Right atrium auricular region (tissue), 2 donors: Measurements from ENCODE around the gene SEMA4D. TPM values are rescaled to one million over a fixed set of nuclear protein-coding genes. Genes with fewer than 3 reads are reported as not detected.
A peak's percentile ranks its signal among the peaks of the same experiment; 100 is the strongest.

Experiments used
- DNase-seq: peaks from one replicate; pipeline ENCODE4 v3.0.0-alpha.2; 2019; ENCODE audit warnings: low spot score
- H3K27ac ChIP-seq, 2 donors: fragments of 200-600 bp; sonication (generic); 1 replicate in 1 of 2; 2 replicates in 1 of 2; pipeline ENCODE4 v1.5.1; 2016 to 2019
- H3K27me3 ChIP-seq, 2 donors: fragments of 200-600 bp; sonication (generic); one replicate each; pipeline versions ENCODE4 v1.5.1 to v1.6.0; 2017 to 2019
- H3K36me3 ChIP-seq: fragments of 200-600 bp; sonication (generic); one replicate; pipeline ENCODE4 v1.5.1; 2016
- H3K4me1 ChIP-seq, 2 donors: fragments of 200-600 bp; sonication (generic); one replicate each; pipeline versions ENCODE4 v1.5.1 to v1.6.0; 2017 to 2019
- H3K4me3 ChIP-seq, 2 donors: fragments of 200-600 bp; sonication (generic); 1 replicate in 1 of 2; 2 replicates in 1 of 2; pipeline ENCODE4 v1.5.1; 2017 to 2019; ENCODE audit warnings: mild to moderate bottlenecking in 1 of 2, moderate library complexity in 1 of 2
- H3K9me3 ChIP-seq, 2 donors: fragments of 200-600 bp; sonication (generic); one replicate each; pipeline ENCODE4 v1.5.1; 2019
- total RNA-seq, 2 donors: library from RNA; depleted of rRNA; stranded (reverse); fragments of >200 nt; gene quantifications; one replicate each; pipeline ENCODE4 v1.1.0, GENCODE V29; 2016
- TF ChIP-seq, protein P1 (sequence below), 2 donors: fragments of 200-600 bp; sonication (generic); IDR thresholded peaks; one replicate each; pipeline ENCODE4 v1.5.1; 2019; ENCODE audit warnings: antibody characterized with exemption in 2 of 2

Gene SEMA4D
- total RNA-seq, 2 donors from 2014 or later, result 14.6 to 22.1 TPM

DNA sequence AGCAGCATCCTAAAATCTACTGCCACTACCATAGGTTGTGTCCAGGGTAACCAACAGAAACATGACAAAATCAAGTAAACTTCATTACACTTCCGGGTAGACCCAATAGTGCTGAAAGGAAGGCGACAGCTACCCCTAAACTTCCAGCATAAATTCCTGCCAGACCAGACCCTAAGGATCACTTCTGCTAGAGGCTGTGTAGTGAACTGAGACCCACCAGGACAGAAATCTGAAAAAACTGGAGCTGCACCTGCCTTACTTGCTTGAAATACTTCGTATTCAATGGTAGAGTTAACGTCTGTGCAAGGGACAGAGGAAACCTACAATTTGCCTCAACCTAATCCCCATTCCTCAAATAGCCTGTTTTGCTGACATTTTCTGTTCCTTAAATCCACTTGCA is 180.6 kb downstream of the SEMA4D start:
- peak overlapping the region in 1 of 2 donors; percentile 100 for H3K27ac ChIP-seq
- TF ChIP-seq, protein P1, sequence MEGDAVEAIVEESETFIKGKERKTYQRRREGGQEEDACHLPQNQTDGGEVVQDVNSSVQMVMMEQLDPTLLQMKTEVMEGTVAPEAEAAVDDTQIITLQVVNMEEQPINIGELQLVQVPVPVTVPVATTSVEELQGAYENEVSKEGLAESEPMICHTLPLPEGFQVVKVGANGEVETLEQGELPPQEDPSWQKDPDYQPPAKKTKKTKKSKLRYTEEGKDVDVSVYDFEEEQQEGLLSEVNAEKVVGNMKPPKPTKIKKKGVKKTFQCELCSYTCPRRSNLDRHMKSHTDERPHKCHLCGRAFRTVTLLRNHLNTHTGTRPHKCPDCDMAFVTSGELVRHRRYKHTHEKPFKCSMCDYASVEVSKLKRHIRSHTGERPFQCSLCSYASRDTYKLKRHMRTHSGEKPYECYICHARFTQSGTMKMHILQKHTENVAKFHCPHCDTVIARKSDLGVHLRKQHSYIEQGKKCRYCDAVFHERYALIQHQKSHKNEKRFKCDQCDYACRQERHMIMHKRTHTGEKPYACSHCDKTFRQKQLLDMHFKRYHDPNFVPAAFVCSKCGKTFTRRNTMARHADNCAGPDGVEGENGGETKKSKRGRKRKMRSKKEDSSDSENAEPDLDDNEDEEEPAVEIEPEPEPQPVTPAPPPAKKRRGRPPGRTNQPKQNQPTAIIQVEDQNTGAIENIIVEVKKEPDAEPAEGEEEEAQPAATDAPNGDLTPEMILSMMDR (IDR thresholded peaks at IDR 0.05), result no peak
- no peaks in the 10 kb centered on the region for H3K36me3 ChIP-seq
- no peaks in the 10 kb centered on the region for H3K9me3 ChIP-seq
- no peak for DNase-seq
- no peaks in the 10 kb centered on the region for H3K27me3 ChIP-seq
- no peak overlapping the region for H3K4me3 ChIP-seq
- H3K4me1 ChIP-seq, result peaks cover 0 to 26% of the 10 kb centered on the region in 2 donors

DNA sequence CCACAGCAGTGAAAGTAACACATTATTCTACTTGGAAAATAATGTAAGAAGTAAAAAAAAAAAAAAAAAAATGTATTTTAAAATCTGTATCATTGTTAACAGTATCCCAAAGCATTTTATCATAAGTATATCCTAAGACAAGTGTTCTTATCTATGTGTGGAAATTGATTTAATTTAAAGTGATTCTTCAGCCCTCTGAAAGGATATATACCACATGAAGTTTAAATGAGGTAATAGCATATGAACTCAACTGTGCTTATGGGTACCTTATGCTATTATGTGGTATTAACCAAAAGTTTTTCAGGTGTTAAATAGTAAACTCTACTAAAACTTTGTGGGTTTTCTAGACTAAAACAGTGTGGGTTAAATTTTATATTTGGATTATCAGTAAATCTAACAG is 182.4 kb downstream of the SEMA4D start:
- Histone ChIP-seq H3K4me3 (no peak overlapping the region), H3K27me3 (no peaks in the 10 kb centered on the region), H3K36me3 (no peaks in the 10 kb centered on the region), H3K9me3 (no peaks in the 10 kb centered on the region), H3K27ac (no peak overlapping the region), H3K4me1 (peaks cover 0 to 26% of the 10 kb centered on the region in 2 donors)
- TF ChIP-seq, protein P1 (IDR thresholded peaks at IDR 0.05), result no peak
- DNase-seq, result no peak

DNA sequence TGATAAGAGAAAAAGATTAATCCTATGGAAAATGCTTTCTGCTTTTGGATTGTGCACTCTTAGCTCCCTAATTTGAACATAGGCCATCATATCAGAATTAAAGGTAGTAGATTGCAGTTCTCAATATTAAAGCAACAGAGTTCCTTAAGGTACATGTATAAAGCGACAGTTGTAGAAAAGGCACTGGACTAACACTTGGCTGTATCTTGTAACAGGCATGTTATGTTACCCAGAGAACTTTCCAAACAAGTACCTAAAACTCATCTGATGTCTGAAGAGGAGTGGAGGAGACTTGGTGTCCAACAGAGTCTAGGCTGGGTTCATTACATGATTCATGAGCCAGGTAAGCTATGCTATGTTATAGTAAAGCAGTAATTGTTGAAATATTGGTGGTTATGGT is 183.0 kb downstream of the SEMA4D start:
- Histone ChIP-seq H3K27me3 (no peaks in the 10 kb centered on the region), H3K27ac (no peak overlapping the region), H3K4me1 (peaks cover 0 to 24% of the 10 kb centered on the region in 2 donors), H3K4me3 (no peak overlapping the region), H3K36me3 (no peaks in the 10 kb centered on the region), H3K9me3 (no peaks in the 10 kb centered on the region)
- TF ChIP-seq, protein P1 (IDR thresholded peaks at IDR 0.05), result no peak
- no peak for DNase-seq

DNA sequence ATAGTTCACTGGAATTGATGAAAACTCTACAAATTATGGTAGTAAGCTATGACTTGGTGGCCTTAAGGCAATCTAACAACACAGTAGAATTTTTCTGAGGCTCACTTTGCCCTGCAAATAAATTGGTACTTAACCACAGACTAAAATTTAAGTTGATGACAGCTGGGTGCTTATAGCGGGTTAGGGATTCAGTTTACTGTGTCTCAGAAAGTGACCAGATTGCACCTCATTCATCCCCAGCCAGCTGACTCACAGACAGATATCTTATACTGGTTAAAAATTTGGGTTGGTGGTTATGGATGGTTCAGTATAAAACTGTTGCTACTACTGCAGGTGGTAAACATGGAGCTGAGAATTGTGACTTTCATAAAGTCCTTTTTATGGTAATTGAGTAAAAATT is 184.1 kb downstream of the SEMA4D start:
- H3K4me3 ChIP-seq, result no peak overlapping the region

DNA sequence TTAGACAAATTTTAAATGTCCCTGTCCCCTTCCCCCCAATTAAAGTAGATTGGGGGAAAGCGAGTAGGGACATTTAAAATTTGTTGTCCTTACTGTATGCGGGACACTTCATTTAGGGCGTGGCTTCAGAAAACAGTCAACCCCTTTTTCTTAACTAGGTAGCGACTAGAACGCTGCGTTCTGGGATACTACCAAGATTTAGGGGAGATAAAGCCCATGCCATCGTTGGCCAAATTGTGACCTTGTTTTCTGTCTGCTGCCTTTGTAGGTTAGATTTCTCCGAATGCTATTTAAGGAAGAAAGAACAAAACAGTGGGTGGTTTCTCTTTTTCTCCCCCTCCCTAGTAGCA is 185.7 kb downstream of the SEMA4D start:
- H3K4me3 ChIP-seq, result peak overlapping the region in 1 of 2 donors; percentile 88

More for the DNA sequence above, 184.1 kb downstream of the SEMA4D start:
- no peak for DNase-seq
- Histone ChIP-seq H3K27ac (no peak overlapping the region), H3K27me3 (no peaks in the 10 kb centered on the region), H3K9me3 (no peaks in the 10 kb centered on the region), H3K36me3 (no peaks in the 10 kb centered on the region), H3K4me1 (peaks cover 0 to 25% of the 10 kb centered on the region in 2 donors)
- TF ChIP-seq, protein P1 (IDR thresholded peaks at IDR 0.05), result no peak

More for the DNA sequence above, 185.7 kb downstream of the SEMA4D start:
- Histone ChIP-seq H3K4me1 (peaks cover 0 to 25% of the 10 kb centered on the region in 2 donors), H3K36me3 (no peaks in the 10 kb centered on the region), H3K27me3 (no peaks in the 10 kb centered on the region), H3K27ac (peak overlapping the region in 1 of 2 donors; percentile 84), H3K9me3 (no peaks in the 10 kb centered on the region)
- DNase-seq, result no peak
- TF ChIP-seq, protein P1 (IDR thresholded peaks at IDR 0.05), result no peak
